ENCODE results near the gene CRYBG3.
"Not testable (repeated sequence)": the region's sequence is repeated elsewhere in the genome, so short reads cannot be mapped to it uniquely, and the experiment has no call there.

CRYBG3 gene

GRCh38 chr3:97823046-97824004, 1.5 kb downstream of the CRYBG3 start:
- DNase-seq (ENCODE audit: low read depth in 1 of 2, low spot score in 1 of 2) = no peak
- TF ChIP-seq JUND (IDR thresholded peaks at IDR 0.05; ENCODE audit: low read depth) = no peak
- in situ Hi-C loops (cut with HindIII; ENCODE audit: low pct_unique_long_range_greater_than_20kb, low sequenced_read_pairs) = no loop called here

GRCh38 chr3:97825101-97825500, 3.3 kb downstream of the CRYBG3 start:
- no peak for TF ChIP-seq JUND (IDR thresholded peaks at IDR 0.05; ENCODE audit: low read depth)
- DNase-seq (ENCODE audit: low read depth in 1 of 2, low spot score in 1 of 2) = no peak
- in situ Hi-C loops (cut with HindIII; ENCODE audit: low pct_unique_long_range_greater_than_20kb, low sequenced_read_pairs) = no loop called here

- in situ Hi-C loops (cut with HindIII; ENCODE audit: low pct_unique_long_range_greater_than_20kb, low sequenced_read_pairs) = no loop called here
Observed at GRCh38 chr3:97827741-97828471, 6.1 kb downstream of the CRYBG3 start.

GRCh38 chr3:97829198-97829597, 7.4 kb downstream of the CRYBG3 start:
- in situ Hi-C loops (cut with HindIII; ENCODE audit: low pct_unique_long_range_greater_than_20kb, low sequenced_read_pairs) = no loop called here
- no peak for DNase-seq (ENCODE audit: low read depth in 1 of 2, low spot score in 1 of 2)
- TF ChIP-seq JUND (IDR thresholded peaks at IDR 0.05; ENCODE audit: low read depth) = no peak

More at GRCh38 chr3:97827741-97828471, 6.1 kb downstream of the CRYBG3 start:
- TF ChIP-seq JUND (IDR thresholded peaks at IDR 0.05; ENCODE audit: low read depth) = no peak
- no peak for DNase-seq (ENCODE audit: low read depth in 1 of 2, low spot score in 1 of 2)

DNA sequence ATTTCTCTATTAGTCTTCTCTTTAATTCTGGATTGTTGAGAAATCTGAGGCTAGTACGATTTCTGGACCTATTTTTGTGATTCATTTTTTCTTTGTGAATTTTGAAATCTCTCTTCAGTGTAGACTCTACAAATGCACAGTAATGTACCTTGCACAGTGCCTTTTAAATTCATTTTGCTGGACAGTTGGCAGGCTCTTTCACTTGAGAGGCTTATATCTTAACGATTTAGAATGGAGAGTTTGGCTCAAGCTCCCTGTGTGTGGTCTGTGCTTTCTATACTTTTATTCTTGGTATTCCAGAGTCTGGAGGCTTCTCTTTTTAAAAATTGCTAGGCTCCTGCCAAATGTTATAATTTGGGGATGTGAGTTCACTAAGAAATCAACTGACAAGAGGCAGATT, 8.8 kb downstream of the CRYBG3 start:
- no peak for DNase-seq (ENCODE audit: low read depth in 1 of 2, low spot score in 1 of 2)
- no peak for TF ChIP-seq JUND (IDR thresholded peaks at IDR 0.05; ENCODE audit: low read depth)
- in situ Hi-C loops (cut with HindIII; ENCODE audit: low pct_unique_long_range_greater_than_20kb, low sequenced_read_pairs) = no loop called here

DNA sequence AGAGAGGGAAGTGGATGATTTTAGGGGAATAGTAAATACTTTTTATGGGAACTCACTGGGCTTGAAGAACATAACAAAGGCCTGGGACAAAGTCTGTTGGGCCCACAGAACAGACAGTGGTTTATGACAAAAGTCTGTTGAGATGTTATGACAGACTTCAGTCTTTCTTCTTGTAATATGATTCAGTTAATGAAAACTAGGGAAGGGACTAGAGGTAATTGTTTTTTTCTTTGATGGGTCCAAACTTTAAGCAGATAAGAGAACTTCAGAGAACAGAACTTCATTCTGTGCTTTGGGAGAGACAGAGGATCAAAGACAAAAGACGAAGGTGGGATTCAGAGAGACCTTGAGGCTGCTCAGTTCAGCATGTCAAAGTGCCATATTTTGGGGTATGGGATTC, 9.3 kb downstream of the CRYBG3 start:
- TF ChIP-seq JUND (IDR thresholded peaks at IDR 0.05; ENCODE audit: low read depth) = no peak
- in situ Hi-C loops (cut with HindIII; ENCODE audit: low pct_unique_long_range_greater_than_20kb, low sequenced_read_pairs) = no loop called here
- no peak for DNase-seq (ENCODE audit: low read depth in 1 of 2, low spot score in 1 of 2)

DNA sequence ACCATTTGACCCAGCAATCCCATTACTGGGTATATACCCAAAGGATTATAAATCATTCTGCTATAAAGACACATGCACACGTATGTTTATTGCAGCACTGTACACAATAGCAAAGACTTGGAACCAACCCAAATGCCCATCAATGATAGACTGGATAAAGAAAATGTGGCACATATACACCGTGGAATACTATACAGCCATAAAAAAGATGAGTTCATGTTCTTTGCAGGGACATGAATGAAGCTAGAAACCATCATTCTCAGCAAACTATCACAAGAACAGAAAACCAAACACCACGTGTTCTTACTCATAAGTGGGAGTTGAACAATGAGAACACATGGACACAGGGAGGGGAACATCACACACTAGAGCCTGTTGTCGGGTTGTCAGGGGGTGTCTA, 11.4 kb downstream of the CRYBG3 start:
- in situ Hi-C loops (cut with HindIII; ENCODE audit: low pct_unique_long_range_greater_than_20kb, low sequenced_read_pairs) = not testable (repeated sequence)

GRCh38 chr3:97835761-97836160, 13.9 kb downstream of the CRYBG3 start:
- DNase-seq (ENCODE audit: low read depth in 1 of 2, low spot score in 1 of 2) = no peak
- no peak for TF ChIP-seq JUND (IDR thresholded peaks at IDR 0.05; ENCODE audit: low read depth)
- in situ Hi-C loops (cut with HindIII; ENCODE audit: low pct_unique_long_range_greater_than_20kb, low sequenced_read_pairs) = no loop called here

More for the DNA sequence above, 11.4 kb downstream of the CRYBG3 start:
- not testable (repeated sequence) for DNase-seq (ENCODE audit: low read depth in 1 of 2, low spot score in 1 of 2)

- no peak for TF ChIP-seq JUND (IDR thresholded peaks at IDR 0.05; ENCODE audit: low read depth)
- no peak for DNase-seq (ENCODE audit: low read depth in 1 of 2, low spot score in 1 of 2)
- in situ Hi-C loops (cut with HindIII; ENCODE audit: low pct_unique_long_range_greater_than_20kb, low sequenced_read_pairs) = no loop called here
Observed at GRCh38 chr3:97838393-97838792, 16.6 kb downstream of the CRYBG3 start.

GRCh38 chr3:97839944-97840343, 18.1 kb downstream of the CRYBG3 start:
- in situ Hi-C loops (cut with HindIII; ENCODE audit: low pct_unique_long_range_greater_than_20kb, low sequenced_read_pairs) = no loop called here
- no peak for TF ChIP-seq JUND (IDR thresholded peaks at IDR 0.05; ENCODE audit: low read depth)
- no peak for DNase-seq (ENCODE audit: low read depth in 1 of 2, low spot score in 1 of 2)

GRCh38 chr3:97841304-97841703, 19.5 kb downstream of the CRYBG3 start:
- in situ Hi-C loops (cut with HindIII; ENCODE audit: low pct_unique_long_range_greater_than_20kb, low sequenced_read_pairs) = no loop called here
- TF ChIP-seq JUND (IDR thresholded peaks at IDR 0.05; ENCODE audit: low read depth) = no peak
- no peak for DNase-seq (ENCODE audit: low read depth in 1 of 2, low spot score in 1 of 2)

- TF ChIP-seq JUND (IDR thresholded peaks at IDR 0.05; ENCODE audit: low read depth) = no peak
- in situ Hi-C loops (cut with HindIII; ENCODE audit: low pct_unique_long_range_greater_than_20kb, low sequenced_read_pairs) = no loop called here
- no peak for DNase-seq (ENCODE audit: low read depth in 1 of 2, low spot score in 1 of 2)
Observed at GRCh38 chr3:97841956-97842355, 20.1 kb downstream of the CRYBG3 start.

- no peak for TF ChIP-seq JUND (IDR thresholded peaks at IDR 0.05; ENCODE audit: low read depth)
- in situ Hi-C loops (cut with HindIII; ENCODE audit: low pct_unique_long_range_greater_than_20kb, low sequenced_read_pairs) = no loop called here
- DNase-seq (ENCODE audit: low read depth in 1 of 2, low spot score in 1 of 2) = no peak
Observed at GRCh38 chr3:97848779-97849178, 27.0 kb downstream of the CRYBG3 start.
